A549 (cell line): ENCODE measurements around the gene LEKR1.

ENCODE experiments used
- CTCF ChIP-seq: fragments of >200 bp; sonication (Bioruptor Twin); formaldehyde crosslinking; IDR thresholded peaks from 3 replicates; pipeline ENCODE4 v1.5.1; 2016
- EP300 ChIP-seq, 2 experiments: fragments of >200 bp; sonication (Bioruptor Twin); formaldehyde crosslinking; IDR thresholded peaks; 2 replicates in 1 of 2; 3 replicates in 1 of 2; pipeline ENCODE4 v1.6.1; 2016 to 2017
- RAD21 ChIP-seq, 2 experiments: fragments of >200 bp in 1 of 2; sonication (Bioruptor Twin) in 1 of 2; formaldehyde crosslinking in 1 of 2; IDR thresholded peaks in 1 of 2; conservative IDR thresholded peaks in 1 of 2; 2 replicates in 1 of 2; 3 replicates in 1 of 2; pipeline ENCODE4 v1.6.1; 2012 to 2018; ENCODE audit warnings: inconsistent platforms in 1 of 2

GRCh38 chr3:156908398-156908797, 82.2 kb downstream of the LEKR1 start:
- TF ChIP-seq CTCF (no peak), RAD21 (conservative IDR thresholded peaks at IDR 0.05 in 1 of 2, IDR thresholded peaks at IDR 0.05 in 1 of 2) (no peak), EP300 (IDR thresholded peaks at IDR 0.05) (no peak)
